A673 (cell line): ENCODE data around the gene CYBC1. TPM values are rescaled to one million over a fixed set of nuclear protein-coding genes. Genes with fewer than 3 reads are reported as not detected.

Source experiments
- BruUV-seq: library from RNA; stranded (reverse); fragments of 400-500 nt; replicated peaks from 2 replicates; lab custom pipeline; 2021; lab: Mats Ljungman, UMichigan
- CTCF ChIA-PET: fragments of 300-600 bp; sonication (Branson Sonifier 250); formaldehyde crosslinking; loops from one replicate; lab custom pipeline; 2022; ENCODE audit warnings: antibody characterized with exemption; lab: Charles Lee
- POLR2A ChIA-PET: fragments of 300-600 bp; sonication (Branson Sonifier 250); formaldehyde crosslinking; loops from one replicate; lab custom pipeline; 2022; ENCODE audit warnings: antibody characterized with exemption; ENCODE audit not compliant: low non-redundant PET; lab: Charles Lee
- DNase-seq: peaks from one replicate; pipeline ENCODE4 v3.0.0-alpha.2; 2015; ENCODE audit warnings: low spot score
- H3K27ac ChIP-seq: fragments of 200-600 bp; sonication (generic); 2 replicates; pipeline ENCODE4 v1.5.1; 2016; ENCODE audit warnings: mixed run types, low read depth, mild to moderate bottlenecking, mixed read lengths, antibody characterized with exemption, low read length; ENCODE audit not compliant: poor library complexity, severe bottlenecking
- H3K27me3 ChIP-seq: fragments of 200-600 bp; sonication (generic); replicated peaks from 2 replicates; pipeline ENCODE4 v1.6.1; 2017; ENCODE audit warnings: mixed run types, low read depth, mild to moderate bottlenecking, mixed read lengths, antibody characterized with exemption, low read length; ENCODE audit not compliant: insufficient read depth, poor library complexity
- H3K36me3 ChIP-seq: fragments of 200-600 bp; sonication (generic); 2 replicates; pipeline ENCODE4 v1.6.1; 2016; ENCODE audit warnings: mixed run types, mild to moderate bottlenecking, mixed read lengths, antibody characterized with exemption, low read length; ENCODE audit not compliant: insufficient read depth, poor library complexity, severe bottlenecking
- H3K4me1 ChIP-seq: fragments of 200-600 bp; sonication (generic); 2 replicates; pipeline ENCODE4 v1.6.1; 2017; ENCODE audit warnings: mixed run types, mild to moderate bottlenecking, mixed read lengths, antibody characterized with exemption, low read length; ENCODE audit not compliant: insufficient read depth, poor library complexity, severe bottlenecking
- H3K4me3 ChIP-seq: fragments of 200-600 bp; sonication (generic); 2 replicates; pipeline ENCODE4 v1.5.1; 2016; ENCODE audit warnings: low read depth, mixed run types, mild to moderate bottlenecking, mixed read lengths, low read length; ENCODE audit not compliant: poor library complexity, severe bottlenecking
- H3K9me3 ChIP-seq: fragments of 200-600 bp; sonication (generic); 2 replicates; pipeline ENCODE4 v1.6.1; 2016; ENCODE audit warnings: mixed run types, low read depth, mild to moderate bottlenecking, mixed read lengths, antibody characterized with exemption, low read length; ENCODE audit not compliant: poor library complexity, severe bottlenecking
- CTCF ChIP-seq: fragments of 300-800, 200-600 bp; sonication (generic); conservative IDR thresholded peaks from 2 replicates; pipeline ENCODE4 v1.5.1; 2017; ENCODE audit warnings: low read depth, mild to moderate bottlenecking, antibody characterized with exemption, low read length, moderate library complexity, mixed read lengths
- EZH2 ChIP-seq: fragments of 200-600 bp; sonication (generic); IDR thresholded peaks from 2 replicates; pipeline ENCODE4 v1.6.1; 2017; ENCODE audit warnings: borderline replicate concordance, low read depth, mild to moderate bottlenecking, mixed read lengths, antibody characterized with exemption, low read length; ENCODE audit not compliant: poor library complexity, severe bottlenecking
- intact Hi-C: fragments of 100-400 bp; cut with micrococcal nuclease; formaldehyde crosslinking; loops from one replicate; pipeline ENCODE4 v1.10.0; 2022; ENCODE audit not compliant: unreplicated experiment
- total RNA-seq: library from RNA; stranded (reverse); gene quantifications from 2 replicates; pipeline ENCODE4 v1.2.3, GENCODE V29; 2021

CYBC1 gene
- total RNA-seq, 1 experiment from 2014 or later = 72.8 TPM

- H3K4me3 ChIP-seq = no peak overlapping the region
- H3K9me3 ChIP-seq = no peaks in the 10 kb centered on the region
- ChIA-PET CTCF (no interaction called here), POLR2A (no interaction called here)
- no peak overlapping the region for H3K27ac ChIP-seq
- H3K27me3 ChIP-seq = no peaks in the 10 kb centered on the region
- intact Hi-C loops = no loop called here
- H3K36me3 ChIP-seq = no peaks in the 10 kb centered on the region
- TF ChIP-seq CTCF (no peak), EZH2 (no peak)
- no TSS peak for BruUV-seq
- no peak for DNase-seq
- H3K4me1 ChIP-seq = no peaks in the 10 kb centered on the region
These were observed 42.8 kb upstream of the CYBC1 start for GRCh38 chr17:82493226-82493781.

DNA sequence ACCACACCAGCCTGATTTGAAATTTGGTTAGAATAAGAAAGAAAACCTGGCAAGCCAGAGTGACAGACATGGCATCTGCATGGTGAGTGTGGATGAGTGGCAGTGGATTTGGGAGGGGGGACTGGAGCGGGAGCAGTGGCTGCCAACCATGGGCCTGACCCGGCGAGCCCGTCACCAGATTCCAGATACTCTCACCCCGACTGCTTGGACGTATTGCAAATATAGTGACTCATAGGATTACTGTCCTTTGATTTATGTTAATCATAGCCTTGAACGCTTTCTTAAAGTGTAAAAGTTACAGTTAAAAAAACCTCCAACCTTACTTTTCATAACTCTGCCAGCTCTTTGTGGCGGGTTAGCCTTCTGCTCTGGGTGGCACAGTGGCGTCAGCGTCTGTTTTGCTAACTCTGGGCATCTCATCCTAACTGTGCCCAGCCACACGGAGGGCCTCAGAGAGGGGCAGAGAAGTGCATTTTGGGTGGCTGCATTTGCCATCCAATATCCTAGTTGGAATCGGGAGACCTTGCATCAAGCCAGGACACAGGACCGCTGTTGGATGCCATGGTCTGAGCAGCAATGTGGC lies 42.2 kb upstream of the CYBC1 start:
- H3K36me3 ChIP-seq = no peaks in the 10 kb centered on the region
- POLR2A ChIA-PET = no interaction called here
- no peak for DNase-seq
- intact Hi-C loops = no loop called here
- CTCF ChIA-PET = no interaction called here
- BruUV-seq = no TSS peak
- no peak overlapping the region for H3K27ac ChIP-seq
- H3K4me1 ChIP-seq = no peaks in the 10 kb centered on the region
- no peaks in the 10 kb centered on the region for H3K9me3 ChIP-seq
- H3K4me3 ChIP-seq = no peak overlapping the region
- no peak for TF ChIP-seq CTCF
- TF ChIP-seq EZH2 = no peak
- no peaks in the 10 kb centered on the region for H3K27me3 ChIP-seq

DNA sequence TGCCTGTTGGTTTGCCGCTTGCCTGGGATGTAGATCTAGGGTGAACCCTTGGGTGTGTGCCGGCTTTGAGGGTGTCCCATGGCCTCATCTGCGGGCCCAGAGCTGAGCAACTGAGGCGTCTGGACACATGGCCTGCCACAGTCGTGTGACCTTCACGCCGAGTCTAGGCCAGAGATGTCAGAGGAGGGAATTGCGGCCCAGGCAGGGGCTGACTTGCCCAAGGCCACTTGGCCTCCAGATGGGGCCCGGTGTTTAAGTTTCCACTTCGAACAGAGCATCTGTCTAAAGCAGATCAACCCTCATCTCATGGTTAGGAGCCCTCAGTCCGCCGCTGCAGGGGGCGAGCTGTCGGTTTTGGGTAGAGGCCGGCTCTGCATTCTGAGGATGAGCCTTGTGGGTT lies 41.0 kb upstream of the CYBC1 start:
- CTCF ChIA-PET = no interaction called here
- no peak overlapping the region for H3K4me3 ChIP-seq
- no peak for DNase-seq
- POLR2A ChIA-PET = no interaction called here
- H3K4me1 ChIP-seq = no peaks in the 10 kb centered on the region
- no TSS peak for BruUV-seq
- H3K27ac ChIP-seq = no peak overlapping the region
- H3K36me3 ChIP-seq = peaks cover 4% of the 10 kb centered on the region
- no peak for TF ChIP-seq CTCF
- no peak for TF ChIP-seq EZH2
- no peaks in the 10 kb centered on the region for H3K27me3 ChIP-seq
- no peaks in the 10 kb centered on the region for H3K9me3 ChIP-seq
- intact Hi-C loops = no loop called here
